Upper lobe of right lung (tissue), 1 donor: ENCODE data around the gene MTA2. TPM values are rescaled to one million over a fixed set of nuclear protein-coding genes. Genes with fewer than 3 reads are reported as not detected.
"Not testable (repeated sequence)": the region's sequence is repeated elsewhere in the genome, so short reads cannot be mapped to it uniquely, and the experiment has no call there.

ENCODE experiments used
- ATAC-seq: fragments of 200-7000 bp; cut with Tn5 transposase; one replicate; pipeline ENCODE4 v1.9.1; 2020; ENCODE audit warnings: mild to moderate bottlenecking, moderate library complexity
- DNase-seq: peaks from one replicate; pipeline ENCODE4 v3.0.0-alpha.2; 2020
- H3K27ac ChIP-seq: fragments of 200-600 bp; one replicate; pipeline ENCODE4 v1.8.0; 2022
- H3K27me3 ChIP-seq: fragments of 200-600 bp; one replicate; pipeline ENCODE4 v1.8.0; 2022; ENCODE audit warnings: mild to moderate bottlenecking
- H3K36me3 ChIP-seq: fragments of 200-600 bp; one replicate; pipeline ENCODE4 v1.8.0; 2022
- H3K4me1 ChIP-seq: fragments of 200-600 bp; one replicate; pipeline ENCODE4 v1.8.0; 2022
- H3K4me3 ChIP-seq: fragments of 200-600 bp; one replicate; pipeline ENCODE4 v1.8.0; 2022; ENCODE audit warnings: mild to moderate bottlenecking
- H3K9me3 ChIP-seq: fragments of 200-600 bp; one replicate; pipeline ENCODE4 v1.8.0; 2022
- CTCF ChIP-seq: fragments of 200-600 bp; IDR thresholded peaks from one replicate; pipeline ENCODE4 v1.8.0; 2022; ENCODE audit warnings: antibody characterized with exemption
- intact Hi-C: fragments of 100-400 bp; cut with DNase I; formaldehyde crosslinking; loops from one replicate; pipeline ENCODE4 v1.11.0; 2022
- total RNA-seq: library from RNA; stranded (reverse); fragmentation: NEBNext Ultra II Directional; extraction: Animal tissue kit (Norgen Biotek cat#: 25700); gene quantifications from one replicate; pipeline ENCODE4 v1.2.1, GENCODE V29; 2021
- donor health status: DM: no; HTN: yes; CAD: no; lungs with severe emphysema.

Gene MTA2
- total RNA-seq, 1 donor from 2014 or later: 75.0 TPM

GRCh38 chr11:62554387-62555167, 47.1 kb downstream of the MTA2 start:
- ATAC-seq: no peak
- H3K4me3 ChIP-seq: no peak overlapping the region
- DNase-seq: no peak
- H3K4me1 ChIP-seq: peaks cover 90% of the 10 kb centered on the region
- TF ChIP-seq CTCF: no peak
- no peaks in the 10 kb centered on the region for H3K27me3 ChIP-seq
- intact Hi-C loops: no loop called here
- H3K36me3 ChIP-seq: peaks cover 15% of the 10 kb centered on the region
- H3K9me3 ChIP-seq: no peaks in the 10 kb centered on the region
- H3K27ac ChIP-seq: peak overlapping the region; percentile 98

GRCh38 chr11:62553839-62554361, 47.8 kb downstream of the MTA2 start:
- peak overlapping the region; percentile 98 for H3K27ac ChIP-seq
- peak overlapping the region; percentile 29 for H3K4me3 ChIP-seq
- peaks cover 8% of the 10 kb centered on the region for H3K36me3 ChIP-seq
- DNase-seq (no peak), ATAC-seq (no peak)
- intact Hi-C loops: no loop called here
- no peaks in the 10 kb centered on the region for H3K9me3 ChIP-seq
- H3K27me3 ChIP-seq: no peaks in the 10 kb centered on the region
- TF ChIP-seq CTCF: no peak
- H3K4me1 ChIP-seq: peaks cover 91% of the 10 kb centered on the region

- intact Hi-C loops: no loop called here
- no peak for TF ChIP-seq CTCF
Observed at GRCh38 chr11:62553080-62553838, 48.4 kb downstream of the MTA2 start.

GRCh38 chr11:62552485-62553079, 49.1 kb downstream of the MTA2 start:
- ATAC-seq (no peak), DNase-seq (no peak)
- Histone ChIP-seq H3K36me3 (no peaks in the 10 kb centered on the region), H3K27ac (peak overlapping the region; percentile 98), H3K4me3 (peak overlapping the region; percentile 29), H3K27me3 (no peaks in the 10 kb centered on the region), H3K9me3 (no peaks in the 10 kb centered on the region), H3K4me1 (peaks cover 96% of the 10 kb centered on the region)
- no peak for TF ChIP-seq CTCF
- intact Hi-C loops: no loop called here

More at GRCh38 chr11:62553080-62553838, 48.4 kb downstream of the MTA2 start:
- peaks cover 2% of the 10 kb centered on the region for H3K36me3 ChIP-seq
- no peaks in the 10 kb centered on the region for H3K9me3 ChIP-seq
- peak; percentile 85 for ATAC-seq
- H3K27me3 ChIP-seq: no peaks in the 10 kb centered on the region
- peak; percentile 91 for DNase-seq
- peaks cover 95% of the 10 kb centered on the region for H3K4me1 ChIP-seq
- H3K27ac ChIP-seq: peak overlapping the region; percentile 98
- H3K4me3 ChIP-seq: peak overlapping the region; percentile 29

GRCh38 chr11:62550478-62550877, 51.2 kb downstream of the MTA2 start:
- intact Hi-C loops: not testable (repeated sequence)
- Histone ChIP-seq H3K27ac (peak overlapping the region; percentile 98), H3K4me1 (peaks cover 81% of the 10 kb centered on the region)

More at GRCh38 chr11:62550478-62550877, 51.2 kb downstream of the MTA2 start:
- H3K9me3 ChIP-seq, H3K27me3 ChIP-seq, ATAC-seq, H3K4me3 ChIP-seq, H3K36me3 ChIP-seq, DNase-seq: not testable (repeated sequence)
